Superior temporal gyrus (tissue), 1 donor: ENCODE results near the gene LRRC40.
A peak's percentile ranks its signal among the peaks of the same experiment; 100 is the strongest.
"Not testable (repeated sequence)": the region's sequence is repeated elsewhere in the genome, so short reads cannot be mapped to it uniquely, and the experiment has no call there.

Source experiments
- DNase-seq: peaks from one replicate; pipeline ENCODE4 v3.0.0-alpha.2; 2016; ENCODE audit errors: extremely low spot score

The LRRC40 gene

GRCh38 chr1:70205434-70206118, at the start of gene LRRC40:
Gene LRRC40 (minus strand): TSS chr1:70205579. CDS start chr1:70205540, 39 bp downstream.
- DNase-seq, result peak; percentile 97

- no peak for DNase-seq
These were observed 43.4 kb upstream of the LRRC40 start for GRCh38 chr1:70248729-70249128.

- DNase-seq, result no peak
These were observed 42.4 kb upstream of the LRRC40 start for GRCh38 chr1:70247768-70248167.

DNA sequence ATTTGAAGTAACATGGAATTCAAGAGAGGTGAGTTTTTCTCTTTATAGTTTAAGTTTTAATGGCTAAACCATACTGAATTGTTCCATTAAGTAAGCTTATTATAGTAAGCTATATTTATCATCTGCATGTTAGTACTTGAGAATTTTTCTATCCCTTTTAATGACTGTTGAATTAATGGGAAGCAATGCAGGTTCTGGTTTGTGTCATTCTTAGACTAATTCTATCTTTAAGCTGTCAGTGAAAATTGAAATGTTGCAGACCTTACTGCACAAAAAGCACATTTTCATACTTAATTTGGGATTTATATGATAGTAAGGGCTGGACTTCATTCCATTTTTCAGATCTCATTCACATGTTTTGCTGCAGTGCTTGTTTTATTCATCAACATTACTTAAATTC, 41.7 kb upstream of the LRRC40 start:
- no peak for DNase-seq

DNA sequence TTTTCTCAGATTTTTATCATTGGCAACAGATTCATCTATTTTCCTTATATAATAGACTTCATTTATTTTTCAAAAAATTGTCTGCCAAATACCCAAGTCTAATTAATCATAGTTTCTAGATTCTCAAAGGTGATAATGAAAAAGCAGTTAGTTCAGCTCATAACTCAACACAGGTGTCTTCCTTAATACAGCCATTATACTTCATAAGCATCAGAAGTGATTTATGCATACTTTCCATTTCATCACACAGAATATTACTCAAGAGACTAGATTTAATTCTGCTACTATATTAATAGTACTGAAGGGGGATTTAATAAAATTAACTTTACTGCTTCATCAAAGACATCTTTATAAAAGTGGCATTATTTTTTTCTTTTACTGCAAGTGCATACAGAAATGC, 34.6 kb upstream of the LRRC40 start:
- DNase-seq, result no peak

- no peak for DNase-seq
These were observed 29.4 kb upstream of the LRRC40 start for GRCh38 chr1:70234733-70235132.

DNA sequence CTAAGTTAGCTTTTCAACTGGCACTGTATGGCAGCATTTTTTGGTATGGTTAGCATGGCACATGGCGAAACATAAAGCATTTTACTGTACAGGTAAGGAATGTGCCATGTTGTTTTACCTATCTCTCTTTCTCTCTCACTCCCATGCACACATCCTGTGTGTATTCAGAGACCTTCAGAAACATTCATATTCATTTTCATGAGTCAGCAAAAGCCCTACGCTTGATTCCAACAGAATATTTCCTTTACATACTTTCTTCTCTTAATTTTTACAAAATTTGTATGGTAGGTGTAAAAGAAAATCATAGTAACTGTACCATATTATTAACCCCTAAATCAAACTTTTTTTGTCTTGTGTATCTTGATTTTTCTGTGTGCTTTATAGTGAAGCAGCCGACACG, 26.1 kb upstream of the LRRC40 start:
- DNase-seq, result no peak

GRCh38 chr1:70228670-70229069, 23.3 kb upstream of the LRRC40 start:
- DNase-seq, result no peak

DNA sequence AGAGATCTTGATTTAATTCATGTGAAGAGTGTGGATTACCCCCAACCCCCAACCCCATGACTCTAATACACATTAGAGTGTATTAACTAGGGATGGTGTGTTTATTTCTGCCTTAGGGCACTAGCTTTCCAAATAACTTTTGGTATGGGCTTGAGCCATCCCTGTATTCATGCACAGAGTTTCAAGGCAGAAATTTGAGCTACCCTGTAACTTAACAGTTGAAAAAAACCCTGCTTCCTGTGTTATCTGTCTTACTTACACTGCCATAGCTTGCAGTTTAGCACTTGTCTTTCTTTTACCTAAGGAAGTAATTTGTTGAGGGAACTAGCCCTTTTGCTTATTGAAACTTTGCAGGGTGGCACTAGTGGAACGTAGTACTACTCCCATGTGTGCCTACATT, 22.1 kb upstream of the LRRC40 start:
- no peak for DNase-seq

DNA sequence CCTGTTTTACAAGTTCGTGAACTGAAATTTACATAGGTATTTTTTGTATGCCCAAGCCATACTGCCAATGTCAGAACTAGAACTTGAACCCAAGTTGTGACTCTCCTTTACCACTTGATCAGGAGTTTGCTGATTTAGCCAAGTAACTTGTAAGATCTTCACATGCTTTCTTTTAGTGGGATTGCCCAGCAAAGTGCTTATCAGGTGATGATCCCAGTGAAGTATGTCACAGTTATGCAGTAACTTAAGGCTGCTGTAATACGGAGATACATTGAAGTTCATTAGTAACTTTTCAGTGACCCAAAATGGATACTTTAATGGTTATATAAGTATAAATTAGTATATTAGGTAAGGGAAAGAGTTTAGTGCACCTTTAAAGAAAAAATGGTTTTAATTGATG, 19.6 kb upstream of the LRRC40 start:
- no peak for DNase-seq

- no peak for DNase-seq
These were observed 17.4 kb upstream of the LRRC40 start for GRCh38 chr1:70222716-70223235.

DNA sequence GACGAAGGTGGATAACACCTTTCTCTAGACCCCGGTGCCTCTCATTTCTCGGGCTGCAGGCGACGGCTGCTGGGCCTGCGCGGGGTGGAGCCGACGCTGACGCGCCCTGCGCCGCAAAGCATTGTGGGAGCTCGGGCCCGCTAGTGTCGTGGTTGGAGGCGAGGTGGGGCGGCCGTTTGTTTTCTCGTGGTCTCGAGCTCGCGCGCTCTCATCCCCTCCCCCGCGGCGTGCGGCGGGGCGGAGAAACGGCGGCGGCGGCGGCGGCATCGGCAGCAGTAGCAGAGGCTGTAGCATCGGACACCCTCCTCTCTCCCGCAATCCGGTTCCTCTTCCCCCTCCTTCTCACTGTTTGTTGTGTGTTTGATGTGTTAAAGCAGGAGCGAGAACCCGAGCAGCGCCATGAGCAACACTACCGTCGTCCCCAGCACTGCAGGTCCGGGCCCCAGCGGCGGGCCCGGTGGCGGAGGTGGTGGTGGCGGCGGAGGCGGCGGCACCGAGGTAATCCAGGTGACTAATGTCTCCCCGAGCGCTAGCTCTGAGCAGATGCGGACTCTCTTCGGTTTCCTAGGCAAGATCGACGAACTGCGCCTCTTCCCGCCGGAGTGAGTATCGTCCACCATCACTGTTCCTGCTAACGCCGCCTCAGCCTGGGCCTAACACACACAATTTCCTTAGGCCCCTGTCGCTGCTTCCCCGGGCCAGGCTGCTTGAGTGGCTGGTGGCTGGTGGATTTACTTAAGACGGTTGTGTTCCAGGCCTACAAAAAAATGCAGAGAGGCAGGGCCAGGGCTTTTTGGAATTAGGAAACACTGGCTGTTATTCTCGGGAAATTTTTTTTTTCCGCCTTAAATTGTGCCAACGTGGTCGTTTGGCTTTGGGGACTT, 16.1 kb upstream of the LRRC40 start, which contains the start of gene SRSF11:
TSS of gene SRSF11 (plus strand) at position 143 of the 884 bp plus-strand sequence. CDS start at position 400, 257 bp downstream.
- peak; percentile 96 for DNase-seq

- no peak for DNase-seq
These were observed 15.3 kb upstream of the LRRC40 start for GRCh38 chr1:70220517-70221237.

DNA sequence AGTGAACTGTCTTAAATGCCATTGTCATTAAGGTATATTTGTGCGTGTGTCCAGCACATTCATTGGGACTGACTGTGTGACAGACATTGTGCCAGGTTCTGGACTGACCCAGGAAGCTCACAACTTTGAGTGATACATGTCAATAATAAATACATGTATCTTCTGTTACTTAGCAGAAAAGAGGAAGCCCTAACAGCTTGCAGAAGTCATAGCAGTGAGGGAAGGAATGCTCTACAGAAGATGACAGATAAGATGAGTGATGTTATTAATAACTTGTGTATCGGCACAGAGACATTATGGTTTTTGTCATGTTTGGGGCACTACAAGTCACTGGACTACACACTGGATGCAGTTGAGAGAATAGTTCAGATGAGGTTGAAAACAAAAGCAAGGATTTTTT, 14.6 kb upstream of the LRRC40 start:
- no peak for DNase-seq

DNA sequence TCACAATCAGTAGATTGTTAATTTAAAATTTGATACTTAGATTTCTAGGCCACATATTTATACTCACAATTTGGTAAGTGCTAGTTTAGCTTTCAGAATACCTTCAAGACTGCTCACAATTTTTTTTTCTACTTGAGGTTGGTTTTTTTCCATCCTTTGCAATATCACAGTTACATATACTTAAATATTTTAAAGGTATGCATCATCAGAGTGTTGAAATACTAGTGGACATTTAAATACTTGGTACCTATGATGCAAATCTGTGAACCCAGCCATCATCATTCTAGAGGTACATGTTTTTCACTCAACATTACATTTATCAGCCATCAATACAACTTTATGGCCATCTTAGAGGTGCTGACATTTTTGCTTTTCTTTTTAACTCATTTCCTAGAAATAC, 6.2 kb upstream of the LRRC40 start:
- DNase-seq, result no peak

GRCh38 chr1:70210820-70211219, 5.4 kb upstream of the LRRC40 start:
- no peak for DNase-seq

DNA sequence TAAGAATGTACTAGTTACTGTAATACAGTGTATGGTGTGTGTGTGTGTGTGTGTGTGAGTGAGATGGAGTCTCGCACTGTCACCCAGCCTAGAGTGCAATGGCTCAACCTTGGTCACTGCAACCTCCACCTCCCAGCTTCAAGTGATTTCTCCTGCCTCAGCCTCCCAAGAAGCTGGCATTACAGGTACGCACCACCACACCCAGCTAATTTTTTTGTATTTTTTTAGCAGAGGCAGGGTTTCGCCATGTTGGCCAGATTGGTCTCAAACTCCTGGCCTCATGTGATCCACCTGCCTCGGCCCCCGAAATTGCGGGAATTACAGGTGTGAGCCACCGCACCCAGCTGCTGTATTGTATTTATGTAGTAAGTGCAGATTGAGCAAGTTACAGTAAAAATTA, 2.9 kb upstream of the LRRC40 start:
- DNase-seq, result no peak

DNA sequence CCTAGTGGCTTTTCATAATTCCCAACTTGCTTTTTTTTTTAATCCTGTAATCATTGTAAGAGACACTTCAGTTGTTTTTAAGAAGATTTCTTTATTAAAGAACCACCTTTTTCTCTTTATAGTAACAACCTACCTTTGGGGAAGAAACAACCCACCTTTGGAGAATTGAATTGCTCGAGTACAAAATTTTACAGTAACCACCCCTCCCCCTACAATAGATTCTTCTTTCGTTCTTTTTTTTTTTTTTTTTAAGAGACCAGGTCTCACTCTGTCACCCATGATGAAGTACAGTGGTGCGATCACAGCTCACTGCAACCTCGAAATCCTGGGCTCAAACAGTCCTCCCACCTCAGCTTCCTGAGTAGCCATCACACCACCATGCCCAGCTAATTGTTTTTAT, 2.1 kb upstream of the LRRC40 start:
- DNase-seq, result no peak

- DNase-seq, result not testable (repeated sequence)
These were observed 1.5 kb upstream of the LRRC40 start for GRCh38 chr1:70206833-70207232.

DNA sequence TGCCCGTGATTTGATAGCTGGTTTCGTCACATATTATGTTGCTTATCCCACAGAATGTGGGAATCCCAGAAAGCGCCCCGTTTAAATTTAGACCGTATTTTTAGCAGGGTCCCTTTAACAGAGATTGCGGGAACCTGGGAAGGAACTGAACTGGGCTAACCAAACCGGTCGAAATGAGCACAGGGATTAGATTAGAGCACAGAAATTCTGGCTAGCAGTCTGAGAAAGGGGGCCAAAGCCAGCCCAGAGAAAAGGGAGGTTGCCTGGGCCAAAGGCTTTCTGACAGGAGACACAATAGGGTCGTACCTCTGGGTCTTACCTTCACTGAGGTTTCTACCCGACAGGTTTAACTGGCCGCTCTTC, 327 bp downstream of the LRRC40 start:
- no peak for DNase-seq

GRCh38 chr1:70204600-70204999, 779 bp downstream of the LRRC40 start:
- no peak for DNase-seq

- no peak for DNase-seq
These were observed 1.2 kb downstream of the LRRC40 start for GRCh38 chr1:70204139-70204538.
